ENCODE data around the gene RGPD3.
"Not testable (repeated sequence)": the region's sequence is repeated elsewhere in the genome, so short reads cannot be mapped to it uniquely, and the experiment has no call there.

Gene RGPD3

GRCh38 chr2:106468107-106468506 lies at the start of gene RGPD3:
Gene RGPD3 (minus strand): TSS chr2:106468413. CDS start chr2:106468288, 125 bp downstream.
- ATAC-seq, DNase-seq: not testable (repeated sequence)

- ATAC-seq (no peak), DNase-seq (no peak)
These were observed 49.1 kb upstream of the RGPD3 start for GRCh38 chr2:106517329-106517728.

- ATAC-seq (no peak), DNase-seq (no peak)
These were observed 48.7 kb upstream of the RGPD3 start for GRCh38 chr2:106516864-106517263.

- ATAC-seq (no peak), DNase-seq (no peak)
These were observed 48.2 kb upstream of the RGPD3 start for GRCh38 chr2:106516436-106516835.

- DNase-seq, result not testable (repeated sequence)
- ATAC-seq, result peak; percentile 36
These were observed 46.6 kb upstream of the RGPD3 start for GRCh38 chr2:106514827-106515226.

GRCh38 chr2:106513391-106513790 lies 45.2 kb upstream of the RGPD3 start:
- not testable (repeated sequence) for DNase-seq
- peak; percentile 12 for ATAC-seq

- not testable (repeated sequence) for DNase-seq, ATAC-seq
These were observed 43.7 kb upstream of the RGPD3 start for GRCh38 chr2:106511934-106512333.

- ATAC-seq (peak; percentile 72), DNase-seq (peak; percentile 40)
These were observed 43.3 kb upstream of the RGPD3 start for GRCh38 chr2:106511476-106511901.

GRCh38 chr2:106510791-106511190 lies 42.6 kb upstream of the RGPD3 start:
- DNase-seq, result not testable (repeated sequence)

GRCh38 chr2:106509374-106509770 lies 41.2 kb upstream of the RGPD3 start:
- DNase-seq, result not testable (repeated sequence)

More at GRCh38 chr2:106510791-106511190, 42.6 kb upstream of the RGPD3 start:
- ATAC-seq, result not testable (repeated sequence)

GRCh38 chr2:106508660-106509373 lies 40.6 kb upstream of the RGPD3 start:
- DNase-seq, ATAC-seq: not testable (repeated sequence)

More at GRCh38 chr2:106509374-106509770, 41.2 kb upstream of the RGPD3 start:
- not testable (repeated sequence) for ATAC-seq

GRCh38 chr2:106506002-106506687 lies 37.9 kb upstream of the RGPD3 start:
- peak; percentile 66 for ATAC-seq
- not testable (repeated sequence) for DNase-seq

- not testable (repeated sequence) for ATAC-seq, DNase-seq
These were observed 36.6 kb upstream of the RGPD3 start for GRCh38 chr2:106504787-106505186.

GRCh38 chr2:106504192-106504591 lies 36.0 kb upstream of the RGPD3 start:
- DNase-seq, result not testable (repeated sequence)

GRCh38 chr2:106502351-106502750 lies 34.1 kb upstream of the RGPD3 start:
- not testable (repeated sequence) for DNase-seq, ATAC-seq

More at GRCh38 chr2:106504192-106504591, 36.0 kb upstream of the RGPD3 start:
- not testable (repeated sequence) for ATAC-seq

- DNase-seq, ATAC-seq: not testable (repeated sequence)
These were observed 32.1 kb upstream of the RGPD3 start for GRCh38 chr2:106500350-106500749.

GRCh38 chr2:106498549-106498948 lies 30.3 kb upstream of the RGPD3 start:
- DNase-seq, ATAC-seq: not testable (repeated sequence)

- ATAC-seq, DNase-seq: not testable (repeated sequence)
These were observed 24.7 kb upstream of the RGPD3 start for GRCh38 chr2:106492913-106493312.

GRCh38 chr2:106492399-106492798 lies 24.2 kb upstream of the RGPD3 start:
- not testable (repeated sequence) for ATAC-seq, DNase-seq

GRCh38 chr2:106489701-106490100 lies 21.5 kb upstream of the RGPD3 start:
- not testable (repeated sequence) for ATAC-seq, DNase-seq

- not testable (repeated sequence) for DNase-seq, ATAC-seq
These were observed 19.4 kb upstream of the RGPD3 start for GRCh38 chr2:106487386-106488191.
